ENCODE results near the gene HIPK3.

DNA sequence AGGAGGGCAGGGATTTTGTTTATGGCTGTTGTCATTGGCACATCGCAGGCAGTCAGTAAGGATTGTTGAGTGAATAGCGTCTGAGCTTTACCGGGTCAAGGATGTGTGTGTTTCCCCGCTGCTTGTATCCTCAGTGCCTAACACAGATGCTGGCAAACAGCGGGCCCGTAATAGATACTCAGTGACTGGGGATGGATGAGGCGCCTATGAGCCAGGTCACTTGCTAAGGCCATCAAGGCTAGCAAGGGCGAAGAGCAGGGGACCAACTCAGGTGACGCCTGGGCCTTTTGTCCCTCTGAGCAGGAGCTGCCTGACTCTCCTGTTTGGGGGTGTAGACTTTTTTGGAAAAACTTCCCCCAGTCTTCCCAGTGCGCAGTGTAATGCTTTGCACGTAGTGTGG, 118.1 kb downstream of the HIPK3 start:
- TF ChIP-seq, protein P1, sequence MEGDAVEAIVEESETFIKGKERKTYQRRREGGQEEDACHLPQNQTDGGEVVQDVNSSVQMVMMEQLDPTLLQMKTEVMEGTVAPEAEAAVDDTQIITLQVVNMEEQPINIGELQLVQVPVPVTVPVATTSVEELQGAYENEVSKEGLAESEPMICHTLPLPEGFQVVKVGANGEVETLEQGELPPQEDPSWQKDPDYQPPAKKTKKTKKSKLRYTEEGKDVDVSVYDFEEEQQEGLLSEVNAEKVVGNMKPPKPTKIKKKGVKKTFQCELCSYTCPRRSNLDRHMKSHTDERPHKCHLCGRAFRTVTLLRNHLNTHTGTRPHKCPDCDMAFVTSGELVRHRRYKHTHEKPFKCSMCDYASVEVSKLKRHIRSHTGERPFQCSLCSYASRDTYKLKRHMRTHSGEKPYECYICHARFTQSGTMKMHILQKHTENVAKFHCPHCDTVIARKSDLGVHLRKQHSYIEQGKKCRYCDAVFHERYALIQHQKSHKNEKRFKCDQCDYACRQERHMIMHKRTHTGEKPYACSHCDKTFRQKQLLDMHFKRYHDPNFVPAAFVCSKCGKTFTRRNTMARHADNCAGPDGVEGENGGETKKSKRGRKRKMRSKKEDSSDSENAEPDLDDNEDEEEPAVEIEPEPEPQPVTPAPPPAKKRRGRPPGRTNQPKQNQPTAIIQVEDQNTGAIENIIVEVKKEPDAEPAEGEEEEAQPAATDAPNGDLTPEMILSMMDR (IDR thresholded peaks at IDR 0.05; ENCODE audit: low read depth, low read length): no peak
- no peak for TF ChIP-seq POLR2A (IDR thresholded peaks at IDR 0.05; ENCODE audit: extremely low read depth, insufficient read length)
- TF ChIP-seq, protein P2, sequence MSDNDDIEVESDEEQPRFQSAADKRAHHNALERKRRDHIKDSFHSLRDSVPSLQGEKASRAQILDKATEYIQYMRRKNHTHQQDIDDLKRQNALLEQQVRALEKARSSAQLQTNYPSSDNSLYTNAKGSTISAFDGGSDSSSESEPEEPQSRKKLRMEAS (IDR thresholded peaks at IDR 0.05; ENCODE audit: low read depth, low read length): no peak

All from NB4 (cell line).